ENCODE measurements around the gene DOCK9. TPM values are rescaled to one million over a fixed set of nuclear protein-coding genes. Genes with fewer than 3 reads are reported as not detected.

Gene DOCK9
- total and polyA plus RNA-seq, 9 of the 15 experiments (the other 6 are each of a cell fraction or from before 2014, with no cell fraction given), result 3.5 to 25.3 (median 16.7) TPM

GRCh38 chr13:98915563-98915962 lies 62.3 kb downstream of the DOCK9 start (continued):
- no peak for TF ChIP-seq BCLAF1 (IDR thresholded peaks at IDR 0.05; ENCODE audit: borderline replicate concordance in 1 of 2, control insufficient read depth in 1 of 2, low read depth in 2 of 2, low read length in 1 of 2)
- no peak for TF ChIP-seq E2F1 (CRISPR knock-in tag; IDR thresholded peaks at IDR 0.05)
- TF ChIP-seq ZNF707 (CRISPR knock-in tag; conservative IDR thresholded peaks at IDR 0.05), result no peak
- TF ChIP-seq ZNF444 (CRISPR knock-in tag; IDR thresholded peaks at IDR 0.05), result no peak
- no peak for TF ChIP-seq SLC30A9 (CRISPR knock-in tag; IDR thresholded peaks at IDR 0.05)

GRCh38 chr13:98913741-98914140 lies 64.1 kb downstream of the DOCK9 start:
- no peak overlapping the region for H3K4me3 ChIP-seq
- no peak overlapping the region for H3K27ac ChIP-seq (ENCODE audit: extremely low read depth, low read depth, low read length)
- peaks cover 0 to 4% of the 10 kb centered on the region in 2 experiments; a peak in 1 of 5 replicates for H3K4me1 ChIP-seq (replicated peaks in 1 of 2; ENCODE audit: control insufficient read depth in 2 of 2, insufficient read depth in 2 of 2, low read length in 2 of 2)
- no peaks in the 10 kb centered on the region for H3K79me2 ChIP-seq (ENCODE audit: control insufficient read depth, insufficient read depth, low read length)
- no TSS peak for BruUV-seq (replicated peaks)
- no peaks in the 10 kb centered on the region for H3K27me3 ChIP-seq (ENCODE audit: control insufficient read depth in 2 of 2, insufficient read depth in 2 of 2, low read length in 2 of 2)
- no peak overlapping the region for H3K4me2 ChIP-seq (ENCODE audit: insufficient read depth, low read length)
- no peaks in the 10 kb centered on the region for H4K20me1 ChIP-seq (replicated peaks; ENCODE audit: control insufficient read depth, insufficient read depth, low read length)
- H2AFZ ChIP-seq (ENCODE audit: low read depth, low read length), result no peak overlapping the region
- WGBS (ENCODE audit: insufficient coverage, low coverage, missing lambda C conversion rate), result 82% methylated on average over 5 of the region's 5 CpGs
- DNase-seq (ENCODE audit: extremely low read depth in 1 of 4, low spot score in 3 of 4) (no peak), FAIRE-seq (no peak), ATAC-seq (no peak)
- no peak overlapping the region for H3K9ac ChIP-seq (ENCODE audit: insufficient read depth in 1 of 2, low read depth in 2 of 2, low read length in 2 of 2)
- ChIA-PET POLR2A (no interaction called here), CTCF (ENCODE audit: low intra/inter-chr PET ratio) (no interaction called here)
- intact Hi-C loops (cut with micrococcal nuclease), result no loop called here
- no peaks in the 10 kb centered on the region for H3K9me3 ChIP-seq (replicated peaks; ENCODE audit: control insufficient read depth, insufficient read depth, low read depth, low read length)
- TF ChIP-seq PHTF2 (CRISPR knock-in tag; IDR thresholded peaks at IDR 0.05) (no peak), THRA (IDR thresholded peaks at IDR 0.05) (no peak), ATF4 (CRISPR knock-in tag; IDR thresholded peaks at IDR 0.05) (no peak)
- in situ Hi-C loops (cut with MboI), result no loop called here
- H3K9me1 ChIP-seq (ENCODE audit: control insufficient read depth, insufficient read depth, low read length), result no peaks in the 10 kb centered on the region
- peaks cover 8% of the 10 kb centered on the region; the same call in 1 of the 3 replicates for H3K36me3 ChIP-seq (ENCODE audit: control insufficient read depth, insufficient read depth, low read length)

All from K562 (cell line).